GM18526 (cell line): ENCODE results near the gene ZFHX3.

Experiments used
- POLR2A ChIP-seq: IDR thresholded peaks from 3 replicates; pipeline ENCODE4 v1.6.1; 2011; ENCODE audit not compliant: insufficient read length; ENCODE audit errors: extremely low read depth

ZFHX3 gene

DNA sequence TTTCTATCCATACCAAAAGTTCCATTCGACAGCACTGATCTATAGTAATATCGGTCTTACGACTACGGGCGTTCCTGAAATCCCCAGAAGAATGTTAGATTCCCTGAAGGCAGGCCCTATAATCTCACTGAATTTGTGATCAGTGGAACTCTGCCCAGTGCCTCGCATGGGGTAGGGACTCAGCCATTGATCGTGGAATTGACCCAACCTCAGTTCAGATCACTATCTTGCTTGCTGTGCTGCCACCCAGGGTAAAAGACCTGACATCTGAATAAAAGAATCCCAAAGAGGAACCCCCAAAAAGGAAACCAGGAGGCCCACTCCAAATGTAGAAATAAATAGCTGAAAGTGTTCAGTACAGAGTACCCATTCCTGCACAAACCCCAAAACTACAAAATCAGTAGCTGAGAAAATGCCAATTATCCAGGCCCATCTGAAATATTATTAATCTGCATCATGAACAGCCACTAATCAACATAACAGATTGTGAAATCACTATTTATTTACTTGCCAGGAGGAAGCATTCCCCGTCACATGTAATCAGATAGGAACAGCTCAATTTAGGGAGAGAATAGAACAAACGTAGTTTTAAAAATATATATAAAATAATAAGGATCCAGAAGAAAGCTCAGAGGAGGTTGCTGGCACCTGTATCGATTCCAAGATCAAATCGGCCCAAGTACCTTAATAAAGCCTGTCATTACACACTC is 221.9 kb downstream of the ZFHX3 start:
- TF ChIP-seq POLR2A: no peak

DNA sequence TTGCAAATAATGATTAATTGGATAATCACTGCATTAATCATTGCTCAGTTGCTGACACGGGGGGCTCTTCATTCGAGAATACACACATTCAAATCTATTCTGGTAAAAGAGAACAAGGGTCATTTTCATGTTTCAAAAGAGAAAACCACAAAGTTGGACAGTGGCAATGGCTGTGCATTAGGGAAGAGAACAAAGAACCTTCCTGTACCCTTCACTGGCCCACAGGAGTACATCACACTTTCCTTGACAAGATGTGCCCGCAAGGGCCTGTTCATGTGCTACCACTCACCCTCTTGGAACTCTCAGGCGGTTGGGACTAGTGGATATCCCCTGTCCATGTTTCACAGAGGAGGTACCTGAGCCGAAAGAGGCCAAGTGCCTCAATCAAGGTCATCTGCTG is 223.2 kb downstream of the ZFHX3 start:
- TF ChIP-seq POLR2A: no peak

DNA sequence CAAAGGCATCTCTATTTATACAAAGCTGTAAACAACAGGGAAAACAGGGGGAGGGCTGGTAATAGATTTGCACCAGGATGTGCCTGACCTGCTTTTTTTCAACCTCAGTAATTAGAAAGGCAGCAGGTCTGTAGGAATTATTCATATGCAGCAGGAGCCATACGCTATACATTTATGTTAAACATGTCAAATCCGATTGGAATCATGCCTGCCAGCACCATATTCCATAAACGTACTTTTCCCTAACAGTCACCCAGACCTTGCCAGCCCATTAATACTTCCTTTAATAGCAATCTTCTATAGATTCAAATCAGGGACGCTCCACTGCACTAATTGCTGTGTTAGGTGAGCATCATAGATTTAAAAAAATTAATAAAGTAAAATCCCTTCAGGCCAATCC is 223.9 kb downstream of the ZFHX3 start:
- no peak for TF ChIP-seq POLR2A

DNA sequence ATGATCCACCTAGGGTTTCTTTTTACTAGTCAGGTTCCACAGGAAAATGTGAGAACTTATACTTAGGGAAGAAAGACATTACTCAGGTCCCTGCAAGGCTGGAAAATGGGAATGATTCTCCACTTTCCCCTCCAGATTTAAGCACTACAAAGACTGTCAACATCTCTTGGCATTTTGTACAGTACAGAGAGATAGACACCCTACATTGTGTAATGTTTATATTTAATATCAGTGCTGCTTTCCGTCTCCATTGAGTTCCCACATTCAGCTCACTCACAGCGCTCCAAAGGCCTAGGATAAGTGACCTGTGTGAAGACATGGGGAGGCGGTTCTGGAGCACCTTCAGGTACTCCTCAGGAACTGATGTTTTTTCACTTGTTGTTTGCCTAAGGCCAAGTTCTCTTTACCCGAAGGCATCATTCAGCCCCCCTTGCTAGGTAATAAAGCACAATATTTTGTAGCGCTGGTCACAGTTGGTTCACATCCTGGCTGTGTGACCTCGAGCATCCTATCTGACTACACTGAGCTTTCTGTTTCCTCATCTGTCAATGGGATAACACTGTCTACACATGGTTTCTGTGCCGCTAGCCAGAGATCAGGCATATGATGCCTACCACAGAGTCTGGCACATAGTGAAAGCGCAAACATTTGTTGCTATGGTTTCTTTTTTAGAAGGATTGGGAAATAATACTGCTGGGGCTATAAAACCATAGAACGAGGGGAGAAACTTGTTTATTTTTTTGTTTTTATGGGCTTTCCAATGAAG is 226.6 kb downstream of the ZFHX3 start:
- no peak for TF ChIP-seq POLR2A

DNA sequence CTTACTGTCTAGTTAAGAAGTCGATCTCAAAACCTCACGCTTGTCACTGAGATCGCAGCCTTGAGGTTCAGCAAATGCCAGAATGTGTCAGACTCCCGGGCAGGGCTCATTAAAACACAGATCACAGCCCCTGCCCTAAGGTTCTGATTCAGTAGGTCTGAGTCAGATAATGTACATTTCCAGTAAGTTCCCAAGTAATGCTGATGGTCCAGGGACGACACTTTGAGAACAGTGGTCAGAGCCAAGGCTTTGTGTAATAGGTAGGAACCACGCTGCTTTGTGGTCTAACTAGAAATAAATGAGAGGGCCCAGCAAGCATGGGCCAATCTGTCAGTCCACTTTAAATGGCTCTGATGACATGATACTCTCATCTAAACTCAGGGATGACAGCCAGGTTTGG is 228.6 kb downstream of the ZFHX3 start:
- no peak for TF ChIP-seq POLR2A

DNA sequence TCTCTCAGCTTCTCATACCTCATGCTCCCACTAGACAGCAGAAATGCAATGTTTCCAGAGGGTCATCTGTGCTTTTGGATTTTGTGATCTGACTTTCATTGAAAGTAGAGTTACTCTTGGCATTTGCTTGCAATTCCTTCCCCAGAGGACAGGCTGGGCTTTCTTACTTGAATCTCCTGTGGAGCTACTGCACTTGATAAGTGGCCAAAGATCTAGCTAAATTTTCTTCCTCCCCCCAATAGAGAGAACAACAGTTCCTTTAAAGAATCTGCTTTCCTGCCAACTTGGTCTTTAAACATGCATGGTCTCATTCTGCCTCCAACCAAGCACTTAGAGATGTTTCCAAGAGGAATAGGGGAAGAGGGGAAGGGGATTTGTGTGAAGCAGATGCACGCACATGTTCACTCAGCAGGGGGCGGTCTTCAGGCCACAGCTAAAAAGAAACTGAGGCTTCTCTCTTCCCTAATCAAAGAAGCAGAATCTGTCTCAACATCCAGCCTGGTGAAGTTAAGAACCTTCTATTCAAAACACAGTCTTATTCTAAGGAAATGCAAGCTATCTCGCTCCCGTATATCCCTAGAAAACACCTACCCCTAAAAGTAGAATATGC is 229.6 kb downstream of the ZFHX3 start:
- no peak for TF ChIP-seq POLR2A

DNA sequence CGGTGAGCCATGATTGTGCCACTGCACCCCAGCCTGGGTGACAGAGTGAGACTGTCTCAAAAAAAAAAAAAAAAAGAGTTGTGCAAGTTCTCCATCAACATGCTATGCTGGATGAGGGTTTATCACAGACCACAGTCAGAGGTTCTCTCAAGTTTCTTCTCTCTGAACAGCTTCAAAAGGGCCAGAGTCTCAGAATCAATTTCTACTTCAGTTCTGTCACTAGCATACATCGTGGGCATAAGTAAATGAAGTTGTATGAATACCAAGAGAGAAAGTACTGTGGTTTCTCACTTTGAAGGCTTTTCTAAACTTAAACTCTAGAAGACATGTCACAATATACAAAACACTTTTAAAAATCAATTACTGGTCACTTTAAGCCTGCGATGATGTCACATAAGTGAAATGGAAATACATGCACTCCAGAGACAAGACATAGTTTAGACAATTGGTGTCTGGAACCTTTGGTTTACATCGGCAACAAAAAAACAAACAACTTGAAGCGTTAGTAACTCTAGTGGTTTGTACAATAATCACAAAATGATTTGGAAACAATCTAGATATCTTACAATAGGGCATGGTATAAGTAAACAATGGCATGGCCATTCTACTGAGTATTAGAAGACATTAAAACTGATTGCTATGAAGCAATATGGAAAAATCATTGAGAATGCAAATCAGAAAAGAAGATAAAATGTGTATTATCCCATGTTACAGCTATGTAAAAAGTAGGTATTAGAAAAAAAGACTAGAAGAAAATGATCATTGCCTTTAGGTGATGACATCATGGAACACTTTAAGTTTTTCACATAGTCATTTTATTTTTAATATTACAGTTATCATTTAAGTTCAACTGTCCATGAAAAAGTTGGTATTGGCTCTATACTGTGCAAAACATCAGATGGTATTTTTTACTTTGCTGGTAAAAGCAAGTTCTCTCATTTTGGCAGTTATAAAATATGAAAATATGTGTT is 232.3 kb downstream of the ZFHX3 start:
- no peak for TF ChIP-seq POLR2A

DNA sequence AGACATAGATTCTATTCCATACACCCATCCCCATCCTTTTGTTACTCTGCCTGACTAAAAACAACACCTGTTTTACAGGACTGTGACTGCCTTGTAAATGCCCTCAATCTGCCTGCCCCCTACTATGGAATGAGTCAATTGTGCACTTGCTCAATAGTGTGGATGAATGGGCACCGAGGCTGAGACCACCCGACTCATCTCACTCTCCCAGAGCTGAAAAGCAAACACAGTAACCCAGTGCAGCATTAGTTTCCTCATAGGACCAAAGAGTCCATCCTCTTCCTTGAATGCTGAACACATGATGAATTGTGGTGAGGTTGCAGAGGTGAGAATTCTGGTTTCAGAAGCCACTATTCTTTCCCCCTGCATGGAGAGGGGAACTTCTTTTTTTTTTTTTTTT is 233.7 kb downstream of the ZFHX3 start:
- no peak for TF ChIP-seq POLR2A

DNA sequence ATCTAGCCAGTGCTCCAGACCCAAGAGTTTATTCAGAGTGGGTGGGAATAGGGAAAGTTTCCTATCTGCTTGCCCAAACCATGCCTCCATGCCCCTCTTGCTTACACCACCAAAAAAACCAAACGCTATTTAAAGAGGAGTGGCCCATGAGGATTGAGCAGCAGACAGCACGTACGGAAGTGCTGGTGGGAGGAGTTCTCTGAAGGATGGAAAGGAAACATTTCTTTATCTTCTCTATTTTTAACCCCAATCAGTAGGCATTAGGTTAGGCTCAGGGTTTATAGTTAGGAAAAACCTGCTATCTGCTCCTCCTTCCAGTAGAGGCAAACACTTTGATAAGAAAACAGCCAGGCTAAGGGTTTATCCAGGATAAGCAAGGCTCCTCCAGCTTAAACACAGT is 235.3 kb downstream of the ZFHX3 start:
- TF ChIP-seq POLR2A: no peak

DNA sequence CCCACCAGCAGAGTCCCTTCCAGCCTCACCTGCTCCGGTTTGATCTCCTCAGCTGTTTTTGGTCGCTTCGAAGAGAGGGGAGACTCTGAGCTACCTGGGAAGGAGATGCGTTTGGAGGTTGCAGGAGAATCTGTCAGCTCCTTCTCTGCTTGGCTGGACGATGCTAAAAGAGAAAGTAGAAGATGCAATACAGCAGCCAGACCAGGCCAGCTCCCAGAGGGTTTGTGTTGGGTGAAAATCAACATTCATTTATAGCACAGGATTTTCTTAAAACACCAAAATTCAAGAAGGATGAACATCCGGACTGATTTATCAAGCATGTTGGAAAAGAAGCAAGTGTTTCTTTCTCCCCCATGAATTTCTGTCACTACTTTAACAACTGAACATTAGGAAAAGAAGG is 236.1 kb downstream of the ZFHX3 start:
- no peak for TF ChIP-seq POLR2A

DNA sequence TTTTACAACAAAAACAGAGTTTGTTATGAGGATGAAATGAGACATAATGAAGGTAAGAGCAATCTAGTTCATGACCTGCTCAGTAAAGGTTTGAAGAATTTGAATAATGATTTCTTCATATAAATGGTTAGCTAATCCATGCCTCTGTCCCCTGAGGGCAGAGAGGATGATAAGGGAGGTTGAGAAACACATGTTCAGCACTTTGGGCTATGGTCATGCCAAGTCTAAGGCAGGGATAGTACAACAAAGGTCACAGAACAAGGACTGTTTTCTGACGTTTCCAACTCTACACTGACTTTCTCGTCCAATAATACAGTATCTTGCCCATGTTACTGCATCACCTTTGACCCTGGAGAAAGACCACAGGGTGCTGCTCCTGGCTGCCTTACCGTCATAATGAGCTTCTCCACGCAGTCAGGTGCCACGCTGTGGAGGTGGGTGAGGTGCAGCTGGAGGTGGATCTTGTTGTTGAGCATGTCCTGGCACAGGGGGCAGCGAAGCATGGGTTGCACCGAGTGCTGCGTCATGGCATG is 236.7 kb downstream of the ZFHX3 start:
- no peak for TF ChIP-seq POLR2A

DNA sequence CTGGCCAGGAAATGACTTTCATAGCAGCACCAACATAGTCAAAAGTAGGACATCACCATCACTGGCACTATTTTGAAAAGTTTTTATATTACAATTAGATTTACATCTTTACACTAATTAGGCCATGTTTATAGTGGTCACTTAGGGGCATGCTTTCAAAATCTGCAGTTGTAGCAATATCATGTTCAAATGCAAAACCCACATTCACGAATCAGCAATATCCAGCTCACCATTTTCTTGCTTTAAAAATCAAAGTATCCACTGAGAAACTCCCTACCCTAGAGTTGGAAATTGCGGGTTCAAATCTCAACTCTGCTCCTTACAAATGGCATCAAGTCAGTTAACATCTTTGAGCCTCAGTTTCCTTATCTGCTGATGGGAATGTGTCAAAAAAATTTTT is 237.4 kb downstream of the ZFHX3 start:
- no peak for TF ChIP-seq POLR2A

DNA sequence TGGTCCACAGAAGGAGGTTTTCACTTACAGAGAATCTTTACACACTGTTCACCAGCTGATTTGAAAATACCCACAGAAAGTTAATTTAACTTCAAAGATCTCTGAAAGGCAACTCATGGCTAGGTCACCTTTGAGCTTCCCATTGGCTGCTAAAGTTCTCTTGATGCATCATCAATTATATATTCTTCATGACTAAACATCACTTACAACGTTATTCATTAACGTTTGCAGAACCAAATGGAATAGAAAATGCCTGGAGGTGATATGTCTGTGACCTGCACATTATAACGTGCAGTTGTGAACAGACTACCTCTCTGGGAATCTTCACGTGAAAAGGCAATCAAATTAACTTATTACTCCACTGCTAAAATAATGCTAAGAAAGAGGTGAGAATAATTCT is 238.5 kb downstream of the ZFHX3 start:
- TF ChIP-seq POLR2A: no peak

DNA sequence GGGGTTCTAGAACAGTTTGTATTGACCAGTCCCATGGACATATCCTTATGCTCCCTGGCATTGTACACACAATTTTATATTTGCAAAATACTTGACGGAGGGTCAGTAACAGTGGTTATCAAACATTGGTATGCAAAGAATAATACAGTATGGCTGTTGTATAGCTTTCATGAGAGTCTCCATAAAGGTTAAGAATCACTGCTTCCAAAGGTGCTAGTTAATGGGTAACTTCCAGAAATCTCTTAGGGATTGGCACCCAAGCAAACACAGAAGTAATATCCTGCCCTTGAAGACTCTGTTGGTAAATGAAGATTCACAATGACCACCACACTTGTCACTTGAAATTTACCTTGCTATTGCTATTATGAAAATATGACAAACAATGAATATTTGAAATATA is 239.2 kb downstream of the ZFHX3 start:
- TF ChIP-seq POLR2A: no peak

DNA sequence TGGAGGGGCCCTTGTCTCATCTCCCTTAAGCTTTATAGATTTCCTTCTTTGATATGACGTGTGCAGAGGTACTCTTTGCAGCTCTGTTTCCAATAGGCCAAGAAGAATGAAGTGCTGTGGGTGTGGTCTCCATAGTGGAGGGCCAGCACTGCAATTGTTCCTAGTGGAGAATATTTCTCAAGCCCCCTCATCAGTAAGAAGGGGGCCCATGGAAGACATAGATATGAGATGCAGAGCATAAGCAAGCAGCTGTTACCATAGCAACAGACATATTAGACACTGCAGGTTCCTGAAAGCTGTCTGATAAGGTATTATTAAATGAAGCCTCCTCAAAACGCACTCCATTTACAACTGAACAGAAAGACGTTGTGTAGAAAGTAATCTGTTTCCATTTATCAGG is 240.7 kb downstream of the ZFHX3 start:
- TF ChIP-seq POLR2A: no peak
